ENCODE results near the gene ANO7.
A peak's percentile ranks its signal among the peaks of the same experiment; 100 is the strongest.

ANO7 gene

GRCh38 chr2:241188361-241189092 is at the start of gene ANO7:
ANO7 (plus strand) TSS chr2:241188677; CDS start chr2:241190064, 1,387 bp downstream.
- no peak for DNase-seq

- no peak for DNase-seq
Observed at GRCh38 chr2:241139531-241140444, 48.7 kb upstream of the ANO7 start.

- no peak for DNase-seq
Observed at GRCh38 chr2:241140445-241140840, 48.0 kb upstream of the ANO7 start.

- no peak for DNase-seq
Observed at GRCh38 chr2:241141214-241141770, 47.2 kb upstream of the ANO7 start.

GRCh38 chr2:241142063-241142462 is 46.4 kb upstream of the ANO7 start:
- no peak for DNase-seq

- no peak for DNase-seq
Observed at GRCh38 chr2:241142593-241142992, 45.9 kb upstream of the ANO7 start.

- no peak for DNase-seq
Observed at GRCh38 chr2:241146286-241146685, 42.2 kb upstream of the ANO7 start.

- DNase-seq = no peak
Observed at GRCh38 chr2:241147336-241147735, 41.1 kb upstream of the ANO7 start.

- DNase-seq = no peak
Observed at GRCh38 chr2:241148239-241148638, 40.2 kb upstream of the ANO7 start.

- DNase-seq = peak; percentile 83
Observed at GRCh38 chr2:241148891-241149674, 39.4 kb upstream of the ANO7 start, which contains the start of gene PASK. PASK (minus strand) TSS chr2:241149472; CDS start chr2:241143032, 6,440 bp downstream.

- no peak for DNase-seq
Observed at GRCh38 chr2:241149675-241149924, 38.9 kb upstream of the ANO7 start.

- peak; percentile 88 for DNase-seq
Observed at GRCh38 chr2:241149925-241150659, 38.4 kb upstream of the ANO7 start, which contains the start of gene PPP1R7. PPP1R7 (plus strand) TSS chr2:241150467; CDS start chr2:241150496, 29 bp downstream.

GRCh38 chr2:241150660-241151530 is 37.6 kb upstream of the ANO7 start:
- DNase-seq = no peak

- DNase-seq = no peak
Observed at GRCh38 chr2:241151934-241152660, 36.4 kb upstream of the ANO7 start.

- no peak for DNase-seq
Observed at GRCh38 chr2:241153616-241154015, 34.9 kb upstream of the ANO7 start.

- DNase-seq = no peak
Observed at GRCh38 chr2:241154915-241155314, 33.6 kb upstream of the ANO7 start.

- no peak for DNase-seq
Observed at GRCh38 chr2:241155936-241156335, 32.5 kb upstream of the ANO7 start.

GRCh38 chr2:241156971-241157441 is 31.5 kb upstream of the ANO7 start:
- DNase-seq = no peak

- peak; percentile 65 for DNase-seq
Observed at GRCh38 chr2:241157841-241158545, 30.5 kb upstream of the ANO7 start.

- DNase-seq = no peak
Observed at GRCh38 chr2:241158546-241158900, 30.0 kb upstream of the ANO7 start.
